CD4-positive, alpha-beta T cell treated with Interleukin-17A for 4 hours (primary cell): Measurements from ENCODE around the gene ATP2B2.
"Not testable (repeated sequence)": the region's sequence is repeated elsewhere in the genome, so short reads cannot be mapped to it uniquely, and the experiment has no call there.

Source experiments
- DNase-seq: peaks from one replicate; pipeline ENCODE4 v3.0.0-alpha.2; 2020; ENCODE audit warnings: mixed read lengths

The ATP2B2 gene

GRCh38 chr3:10317311-10317960 lies 187.9 kb downstream of the ATP2B2 start:
- no peak for DNase-seq

GRCh38 chr3:10315771-10316344 lies 189.5 kb downstream of the ATP2B2 start:
- no peak for DNase-seq

- no peak for DNase-seq
Measured at GRCh38 chr3:10315101-10315500, 190.3 kb downstream of the ATP2B2 start.

GRCh38 chr3:10312861-10313260 lies 192.5 kb downstream of the ATP2B2 start:
- DNase-seq, result no peak

GRCh38 chr3:10312391-10312790 lies 193.0 kb downstream of the ATP2B2 start:
- no peak for DNase-seq

GRCh38 chr3:10311710-10312109 lies 193.7 kb downstream of the ATP2B2 start:
- no peak for DNase-seq

- no peak for DNase-seq
Measured at GRCh38 chr3:10310578-10310977, 194.8 kb downstream of the ATP2B2 start.

- DNase-seq, result no peak
Measured at GRCh38 chr3:10309736-10310135, 195.7 kb downstream of the ATP2B2 start.

- no peak for DNase-seq
Measured at GRCh38 chr3:10308678-10309077, 196.7 kb downstream of the ATP2B2 start.

GRCh38 chr3:10306156-10306555 lies 199.2 kb downstream of the ATP2B2 start:
- no peak for DNase-seq

GRCh38 chr3:10305331-10305902 lies 200.0 kb downstream of the ATP2B2 start:
- no peak for DNase-seq

- no peak for DNase-seq
Measured at GRCh38 chr3:10304905-10305304, 200.5 kb downstream of the ATP2B2 start.

GRCh38 chr3:10303785-10304184 lies 201.6 kb downstream of the ATP2B2 start:
- no peak for DNase-seq

- no peak for DNase-seq
Measured at GRCh38 chr3:10303105-10303504, 202.3 kb downstream of the ATP2B2 start.

- no peak for DNase-seq
Measured at GRCh38 chr3:10300087-10300486, 205.3 kb downstream of the ATP2B2 start.

- DNase-seq, result no peak
Measured at GRCh38 chr3:10299679-10300078, 205.7 kb downstream of the ATP2B2 start.

GRCh38 chr3:10299175-10299574 lies 206.2 kb downstream of the ATP2B2 start:
- no peak for DNase-seq

- DNase-seq, result not testable (repeated sequence)
Measured at GRCh38 chr3:10298064-10298463, 207.3 kb downstream of the ATP2B2 start.

- DNase-seq, result no peak
Measured at GRCh38 chr3:10294030-10294586, 211.3 kb downstream of the ATP2B2 start.

- DNase-seq, result no peak
Measured at GRCh38 chr3:10292505-10293419, 212.6 kb downstream of the ATP2B2 start, which contains the start of gene GHRL. Gene GHRL, minus strand, starts transcription at chr3:10292947. Its CDS starts 2,767 bp downstream, at chr3:10290180.

- no peak for DNase-seq
Measured at GRCh38 chr3:10291641-10292040, 213.7 kb downstream of the ATP2B2 start.

GRCh38 chr3:10290481-10291176 lies 214.8 kb downstream of the ATP2B2 start:
- no peak for DNase-seq
